Activated CD8-positive, alpha-beta memory T cell treated with anti-CD3 and anti-CD28 coated beads for 36 hours (primary cell): ENCODE measurements around the gene CHSY1. TPM values are rescaled to one million over a fixed set of nuclear protein-coding genes. Genes with fewer than 3 reads are reported as not detected.

Source experiments
- CTCF ChIA-PET: fragments of 350-600 bp; sonication (Branson Sonifier 250); formaldehyde crosslinking; loops from one replicate; lab custom pipeline; 2021; ENCODE audit warnings: antibody characterized with exemption; lab: Charles Lee
- POLR2A ChIA-PET: fragments of 350-600 bp; sonication (Branson Sonifier 250); formaldehyde crosslinking; loops from one replicate; lab custom pipeline; 2021; ENCODE audit warnings: antibody characterized with exemption; lab: Charles Lee
- total RNA-seq, 2 experiments: library from RNA; stranded (reverse); gene quantifications; one replicate each; pipeline ENCODE4 v1.2.3, GENCODE V29; 2021

The CHSY1 gene
- total RNA-seq, 2 experiments from 2014 or later: 52.0 to 52.2 TPM

GRCh38 chr15:101254157-101255050 is 2.6 kb upstream of the CHSY1 start:
- POLR2A ChIA-PET: interaction anchor here (0.5 kb wide), 1 partner anchor 94 kb away, joined by 4 read pairs; no protein-coding TSS in a partner anchor

GRCh38 chr15:101252836-101253235 is 988 bp upstream of the CHSY1 start:
- CTCF ChIA-PET: interaction anchor here (0.8 to 3.9 kb wide), 5 partner anchors 51 to 232 kb away, joined by 3 to 13 read pairs (median 4); no protein-coding TSS in a partner anchor
- POLR2A ChIA-PET: interaction anchor here (1.8 kb wide), 2 partner anchors 12 to 51 kb away, joined by 6 to 7 read pairs; no protein-coding TSS in a partner anchor

More at GRCh38 chr15:101254157-101255050, 2.6 kb upstream of the CHSY1 start:
- CTCF ChIA-PET: interaction anchor here (1.6 to 3.9 kb wide), 3 partner anchors 153 to 166 kb away, joined by 3 to 13 read pairs (median 6); no protein-coding TSS in a partner anchor

DNA sequence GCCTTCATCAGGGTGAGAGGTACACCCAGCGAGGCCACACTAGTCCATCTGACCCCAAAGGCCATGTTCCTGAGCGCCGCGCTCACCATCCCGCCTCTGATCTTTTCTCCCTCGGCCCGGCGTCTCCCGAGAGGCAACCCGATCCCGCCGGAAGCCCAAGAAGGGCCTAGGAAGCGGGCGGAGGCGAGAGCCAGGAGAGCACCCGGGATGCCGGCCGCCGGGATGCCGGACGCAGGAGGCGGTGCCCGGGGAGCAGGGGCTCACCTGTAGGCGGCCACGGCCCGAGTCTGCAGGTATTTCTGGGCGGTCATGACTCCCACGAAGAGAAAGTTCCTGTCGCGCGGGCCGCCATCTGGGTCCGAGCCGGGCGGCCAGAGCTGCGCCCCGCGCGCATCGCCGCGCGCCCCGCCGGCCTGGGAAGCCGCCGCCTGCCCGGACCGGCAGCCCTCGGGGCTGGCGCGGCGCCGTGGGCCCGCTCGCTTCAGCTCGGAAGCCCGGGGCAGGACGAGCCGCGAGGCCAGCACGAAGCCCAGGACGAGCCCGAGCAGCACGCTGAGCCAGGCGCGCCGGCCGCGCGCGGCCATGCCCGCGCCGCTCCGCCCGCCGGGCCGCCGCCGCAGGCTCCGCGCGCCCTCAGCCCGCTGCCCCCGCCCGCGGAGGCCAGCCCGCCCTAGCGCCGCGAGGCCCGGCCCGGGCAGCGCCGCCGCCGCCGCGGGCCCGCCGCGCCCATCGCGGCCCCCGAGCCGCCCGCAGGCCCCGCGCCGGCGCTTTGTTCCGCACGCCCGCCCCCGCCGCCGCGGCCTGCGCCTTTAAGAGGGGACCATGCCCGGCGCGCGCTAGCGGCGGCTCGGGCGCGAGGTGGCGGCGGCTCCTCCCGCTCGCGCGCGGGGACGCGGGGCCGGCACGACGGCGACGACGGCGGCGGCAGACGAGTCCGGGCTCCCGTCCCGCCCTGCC is 697 bp downstream of the CHSY1 start:
- CTCF ChIA-PET: interaction anchor here (0.8 to 3.9 kb wide), 11 partner anchors 8 to 236 kb away, joined by 3 to 13 read pairs (median 4); no protein-coding TSS in a partner anchor
- POLR2A ChIA-PET: interaction anchor here (0.7 to 1.8 kb wide), 11 partner anchors 8 to 158 kb away, joined by 3 to 11 read pairs (median 6); partner anchors contain the start of gene SNRPA1

DNA sequence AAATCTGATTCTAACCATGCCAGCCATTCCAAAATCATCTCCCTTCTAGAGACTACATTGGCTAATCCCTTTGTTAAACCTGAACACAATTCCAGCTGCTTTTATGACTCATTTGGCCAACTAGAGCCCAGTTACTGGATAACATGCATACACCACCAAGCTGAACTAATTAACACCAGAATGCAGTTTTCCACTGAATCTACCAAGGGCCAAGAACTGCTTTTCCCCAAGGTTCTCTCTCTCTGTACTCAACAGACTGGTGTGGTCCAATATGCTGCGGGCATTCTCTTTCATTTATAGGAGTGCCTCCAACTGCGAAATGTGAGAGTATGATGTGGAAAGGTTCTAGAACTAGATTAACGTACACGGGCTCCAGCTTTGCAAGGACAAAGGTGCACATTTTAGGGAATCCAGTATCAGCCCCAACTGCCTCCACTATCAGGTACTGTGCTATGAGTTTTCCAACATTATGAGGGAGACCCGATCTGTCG is 1.5 kb downstream of the CHSY1 start:
- POLR2A ChIA-PET: no interaction called here
- CTCF ChIA-PET: interaction anchor here (1.2 to 1.5 kb wide), 4 partner anchors 9 to 160 kb away, joined by 4 read pairs; no protein-coding TSS in a partner anchor

- ChIA-PET CTCF (interaction anchor here (0.7 to 2.3 kb wide), 6 partner anchors 43 to 240 kb away, joined by 3 to 6 read pairs (median 4); no protein-coding TSS in a partner anchor), POLR2A (interaction anchor here (1.4 kb wide), 1 partner anchor 43 kb away, joined by 9 read pairs; no protein-coding TSS in a partner anchor)
These were observed 3.6 kb downstream of the CHSY1 start for GRCh38 chr15:101248274-101248673.

GRCh38 chr15:101246824-101247745 is 4.8 kb downstream of the CHSY1 start:
- POLR2A ChIA-PET: interaction anchor here (1.4 kb wide), 1 partner anchor 42 kb away, joined by 9 read pairs; no protein-coding TSS in a partner anchor
- CTCF ChIA-PET: interaction anchor here (1.1 to 1.9 kb wide), 4 partner anchors 42 to 239 kb away, joined by 4 to 6 read pairs (median 4); no protein-coding TSS in a partner anchor

DNA sequence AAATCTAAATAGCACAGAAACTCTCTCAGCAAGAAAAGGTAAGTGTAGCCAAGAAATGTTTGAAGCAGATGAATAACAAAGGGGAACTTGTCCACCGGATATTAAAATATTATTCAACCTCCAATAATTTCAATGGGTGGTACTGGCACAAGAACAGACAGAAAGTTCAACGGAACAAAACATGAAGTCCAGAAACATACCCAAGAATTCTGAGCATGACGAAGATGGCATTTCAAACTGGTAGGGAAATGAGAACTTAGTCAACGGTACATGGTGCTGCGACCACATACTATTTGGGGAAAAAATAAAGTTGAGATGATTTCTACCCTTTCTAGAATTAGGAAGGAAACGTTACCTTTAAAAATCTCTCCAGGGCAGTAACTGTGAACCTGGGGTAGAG is 5.5 kb downstream of the CHSY1 start:
- ChIA-PET POLR2A (no interaction called here), CTCF (interaction anchor here (1.3 kb wide), 1 partner anchor 10 kb away, joined by 3 read pairs; no protein-coding TSS in a partner anchor)

- CTCF ChIA-PET: interaction anchor here (1.3 to 1.5 kb wide), 2 partner anchors 11 to 13 kb away, joined by 3 to 6 read pairs; no protein-coding TSS in a partner anchor
- POLR2A ChIA-PET: interaction anchor here (2.1 kb wide), 1 partner anchor 43 kb away, joined by 7 read pairs; no protein-coding TSS in a partner anchor
These were observed 6.8 kb downstream of the CHSY1 start for GRCh38 chr15:101244889-101245668.

DNA sequence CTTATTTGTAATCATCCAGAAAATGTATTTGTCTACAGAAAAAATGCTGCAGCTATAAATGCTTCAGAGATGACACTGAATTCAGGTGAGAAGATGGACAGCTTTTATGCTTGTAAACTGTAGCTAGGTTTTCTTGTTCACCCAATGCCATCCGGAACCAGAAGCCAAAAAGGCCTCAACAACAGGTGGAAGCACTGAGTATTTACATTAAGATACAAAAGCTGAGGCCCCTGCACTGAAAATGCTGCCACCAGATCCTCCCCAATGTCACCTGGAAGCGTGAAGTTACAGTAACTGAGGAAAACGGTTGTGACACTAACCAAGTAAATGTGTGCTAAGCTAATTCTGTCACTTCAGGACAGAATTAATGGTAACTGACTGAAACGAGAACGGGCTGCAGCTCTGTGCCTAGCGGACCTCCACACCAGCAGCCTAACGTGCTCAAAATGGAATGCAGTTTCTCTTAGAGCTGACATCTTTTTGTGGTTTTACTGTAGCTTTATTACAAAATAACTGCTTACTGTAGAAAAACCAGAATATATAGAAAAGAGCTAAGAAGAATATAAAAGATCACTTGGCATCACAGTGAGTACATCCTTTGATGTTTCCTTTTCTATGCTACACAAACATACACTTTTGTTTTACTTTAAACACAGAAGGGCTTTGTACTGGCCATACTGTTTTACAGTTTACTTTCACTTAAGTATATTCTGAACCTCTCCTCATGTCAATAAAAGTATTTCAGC is 7.6 kb downstream of the CHSY1 start:
- ChIA-PET POLR2A (interaction anchor here (0.6 to 2.1 kb wide), 2 partner anchors 42 to 647 kb away, joined by 3 to 7 read pairs; no protein-coding TSS in a partner anchor), CTCF (interaction anchor here (1.0 to 5.3 kb wide), 3 partner anchors 14 to 39 kb away, joined by 3 to 20 read pairs (median 6); no protein-coding TSS in a partner anchor)

DNA sequence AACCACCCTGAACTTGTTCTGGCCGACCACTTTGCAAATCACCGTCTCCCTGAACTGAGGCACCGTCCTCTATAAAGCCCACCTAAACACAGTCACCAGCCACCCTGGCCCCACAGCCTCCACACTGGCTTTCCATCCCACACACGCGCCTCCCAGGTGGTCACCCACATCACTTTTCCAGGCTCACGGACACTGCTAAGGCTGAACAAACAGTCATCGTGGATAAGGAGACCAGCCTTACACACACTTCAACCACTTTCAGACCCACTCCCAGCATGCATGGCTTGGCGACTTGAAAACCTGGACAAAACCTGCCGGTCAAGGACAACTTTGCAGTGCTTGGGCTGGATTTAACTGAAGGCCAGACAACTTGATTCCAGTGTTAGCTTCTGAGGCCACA is 8.4 kb downstream of the CHSY1 start:
- CTCF ChIA-PET: interaction anchor here (1.0 to 5.3 kb wide), 4 partner anchors 8 to 155 kb away, joined by 3 to 20 read pairs (median 4); partner anchors contain the start of gene CHSY1
- POLR2A ChIA-PET: interaction anchor here (0.6 to 2.1 kb wide), 3 partner anchors 8 to 647 kb away, joined by 3 to 7 read pairs (median 7); partner anchors contain the start of gene CHSY1

DNA sequence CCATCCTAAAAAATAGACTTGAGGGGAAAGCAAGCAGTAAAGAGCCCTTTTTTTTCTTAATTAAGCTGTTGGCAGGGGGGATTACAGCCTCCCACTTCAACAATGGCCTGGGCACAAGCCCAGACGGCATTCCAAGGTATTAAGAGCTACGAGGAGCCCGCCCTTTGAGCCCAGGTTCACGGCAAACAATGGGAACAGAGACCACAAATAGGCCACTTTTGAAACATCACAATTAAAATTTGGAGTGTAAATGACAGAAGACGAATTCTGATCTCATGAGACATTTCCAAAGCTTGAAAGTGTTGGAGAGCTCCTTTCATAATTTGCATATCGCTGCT is 8.9 kb downstream of the CHSY1 start:
- ChIA-PET POLR2A (interaction anchor here (0.9 kb wide), 1 partner anchor 9 kb away, joined by 7 read pairs; the partner anchor contains the start of gene CHSY1), CTCF (interaction anchor here (1.1 to 5.3 kb wide), 4 partner anchors 9 to 154 kb away, joined by 3 to 20 read pairs (median 4); partner anchors contain the start of gene CHSY1)

DNA sequence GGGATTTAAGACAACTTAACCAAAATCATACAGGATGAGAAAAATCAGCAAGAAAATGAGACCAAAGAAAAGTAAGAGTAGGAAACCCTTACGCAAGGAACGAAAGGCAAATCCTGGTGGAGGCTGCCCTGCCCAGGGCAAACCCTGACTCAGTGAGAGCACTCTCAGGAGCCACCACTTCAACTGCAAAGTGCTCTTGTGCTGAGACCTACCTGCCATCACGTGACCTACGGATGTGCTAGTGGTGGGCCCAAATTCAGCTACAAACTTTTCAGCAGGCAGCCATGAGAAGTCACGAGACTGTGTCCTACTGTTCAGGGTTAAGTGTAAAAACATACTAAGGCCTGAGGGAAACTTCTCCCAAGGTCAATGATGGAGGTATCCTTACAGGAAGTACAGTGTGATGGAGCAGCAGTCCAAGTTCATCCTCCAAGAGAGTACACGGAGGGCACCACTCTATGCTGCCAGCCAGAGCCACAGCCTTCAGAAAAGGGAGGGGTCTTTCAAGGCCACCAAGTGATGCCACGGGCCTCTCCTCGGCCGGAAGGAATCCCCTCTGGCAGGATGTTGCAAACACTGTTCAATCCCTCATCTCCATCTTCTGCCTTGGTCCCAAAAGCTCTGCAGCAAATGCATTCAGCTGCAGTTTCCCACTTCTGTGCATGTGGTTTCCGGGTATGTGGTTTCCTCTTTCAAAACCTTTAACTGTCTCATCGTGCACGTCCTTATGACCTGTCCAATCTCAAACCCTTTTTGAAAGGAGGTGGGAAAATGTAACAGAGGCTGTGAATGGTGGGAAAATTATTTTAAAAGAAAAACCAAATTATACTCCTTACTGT is 9.5 kb downstream of the CHSY1 start:
- ChIA-PET CTCF (interaction anchor here (1.0 to 5.3 kb wide), 5 partner anchors 9 to 154 kb away, joined by 3 to 20 read pairs (median 4); partner anchors contain the start of gene CHSY1), POLR2A (interaction anchor here (0.9 kb wide), 1 partner anchor 9 kb away, joined by 7 read pairs; the partner anchor contains the start of gene CHSY1)

DNA sequence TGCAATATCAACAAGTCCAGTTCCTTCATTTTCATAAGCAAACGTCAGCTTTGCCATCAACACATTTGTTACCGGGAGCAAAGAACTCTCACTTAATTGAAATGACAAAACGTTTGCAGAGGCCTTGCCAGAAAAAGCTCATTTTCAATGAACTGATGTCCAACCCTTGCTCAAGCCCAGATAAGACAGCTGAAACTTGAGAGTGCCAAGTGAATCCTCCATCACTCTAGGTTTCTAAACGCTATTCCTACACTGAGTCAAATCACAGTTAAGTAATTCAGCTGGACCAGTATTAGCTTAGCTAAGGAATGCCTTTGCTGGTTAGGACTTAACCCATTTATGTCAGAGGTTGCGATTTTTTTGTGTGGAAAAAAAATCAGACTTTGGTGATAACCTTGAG is 11.5 kb downstream of the CHSY1 start:
- POLR2A ChIA-PET: interaction anchor here (0.6 to 1.3 kb wide), 3 partner anchors 12 to 47 kb away, joined by 4 to 7 read pairs (median 6); partner anchors contain the start of gene CHSY1
- CTCF ChIA-PET: interaction anchor here (1.0 to 5.3 kb wide), 5 partner anchors 10 to 152 kb away, joined by 3 to 20 read pairs (median 4); no protein-coding TSS in a partner anchor

DNA sequence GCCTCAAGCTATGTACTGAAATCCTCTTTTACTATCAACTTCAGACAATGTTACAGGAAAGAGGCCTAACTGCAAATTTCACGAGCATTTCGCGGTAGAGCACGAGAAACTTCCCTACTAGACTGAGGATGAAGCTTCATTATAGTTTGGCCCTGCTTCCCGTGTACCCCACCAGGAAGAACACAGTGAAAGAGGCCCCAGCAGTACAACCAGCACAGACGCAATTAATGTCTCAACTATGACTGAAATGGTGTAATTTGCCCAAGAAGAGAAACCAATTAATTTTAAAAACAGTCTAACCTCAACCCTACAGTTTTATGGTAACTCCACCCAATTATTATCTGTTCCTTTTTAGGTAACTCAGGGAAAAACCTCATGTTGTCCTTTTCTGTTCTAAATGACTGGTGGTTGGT is 12.1 kb downstream of the CHSY1 start:
- POLR2A ChIA-PET: interaction anchor here (0.9 to 1.1 kb wide), 2 partner anchors 12 to 47 kb away, joined by 3 to 7 read pairs; partner anchors contain the start of gene CHSY1
- CTCF ChIA-PET: interaction anchor here (1.0 to 5.3 kb wide), 5 partner anchors 10 to 152 kb away, joined by 3 to 20 read pairs (median 4); no protein-coding TSS in a partner anchor
